Sciatic nerve (tissue), 2 donors: ENCODE results near the gene TNK2. TPM values are rescaled to one million over a fixed set of nuclear protein-coding genes. Genes with fewer than 3 reads are reported as not detected.

Source experiments
- ATAC-seq: fragments of 200-7000 bp; cut with Tn5 transposase; one replicate; pipeline ENCODE4 v1.9.1; 2020; ENCODE audit warnings: mild to moderate bottlenecking, moderate library complexity
- DNase-seq: peaks from one replicate; pipeline ENCODE4 v3.0.0-alpha.2; 2020; ENCODE audit warnings: low spot score
- intact Hi-C: fragments of 100-400 bp; cut with DNase I; formaldehyde crosslinking; loops from one replicate; pipeline ENCODE4 v1.14.2; 2022
- microRNA-seq: library from miRNA; unstranded; fragments of <30 nt; microRNA quantifications from one replicate; pipeline ENCODE4 v1.2.0, GENCODE V29; 2020
- total RNA-seq: library from RNA; stranded (reverse); fragmentation: NEBNext Ultra II Directional; extraction: Animal tissue kit (Norgen Biotek cat#: 25700); gene quantifications from one replicate; pipeline ENCODE4 v1.2.1, GENCODE V29; 2021
- donor health status: DM: no; HTN: no; CAD: no.
- donor health status: DM: no; HTN: no; CAD: no.

TNK2 gene
- total RNA-seq, 1 donor from 2014 or later = 72.0 TPM

- no peak for ATAC-seq
- DNase-seq = no peak
- intact Hi-C loops = no loop called here
Observed at GRCh38 chr3:195815169-195815771, 93.1 kb downstream of the TNK2 start.

DNA sequence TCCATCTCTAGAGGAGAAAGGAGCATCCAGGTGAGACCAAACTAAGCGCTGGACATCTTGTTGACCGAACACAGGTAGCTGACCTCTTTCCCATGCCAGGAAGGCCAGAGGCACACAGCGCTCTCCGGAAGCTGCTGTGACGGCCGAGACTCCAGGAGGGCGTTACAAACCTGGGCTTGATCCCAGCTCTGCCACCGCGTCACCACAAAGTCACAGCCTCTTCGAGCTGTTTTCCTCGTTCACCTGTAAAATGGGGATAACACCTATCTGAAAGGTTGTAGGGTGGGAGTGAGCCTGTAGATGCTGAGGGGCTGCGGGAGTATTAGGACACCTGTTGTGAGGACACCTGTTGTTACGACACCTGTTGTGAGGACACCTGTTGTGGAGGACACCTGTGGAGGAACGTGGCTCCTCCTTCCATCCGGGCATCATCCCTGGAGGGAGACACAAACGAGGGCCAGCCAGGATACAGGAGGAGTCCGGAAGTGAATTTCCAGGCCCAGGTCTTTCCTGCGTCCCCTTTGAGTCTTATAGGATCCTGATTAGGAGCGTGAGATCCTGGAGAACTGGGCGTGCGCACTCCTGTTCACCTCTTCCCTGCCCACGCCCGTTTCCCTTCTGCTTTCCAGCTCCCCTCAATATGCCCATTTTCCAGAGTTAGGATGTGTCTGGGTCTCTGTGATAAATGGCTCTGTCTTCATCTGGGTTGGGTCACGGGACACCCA is 94.3 kb downstream of the TNK2 start:
- ATAC-seq (no peak), DNase-seq (no peak)

More for the DNA sequence above, 94.3 kb downstream of the TNK2 start:
- intact Hi-C loops = no loop called here

Small RNA genes within 50 kb of the gene (microRNA-seq; reads per million reads assigned to microRNA genes)
- not detected for gene MIR6829

Other genes starting within 250 kb of the TNK2 start
- 28.7 TPM for gene MUC20, start 187.6 kb downstream of the TNK2 start, total RNA-seq
- gene MUC4, start 96.6 kb downstream of the TNK2 start, total RNA-seq = 0.31 TPM
- gene TFRC, start 173.5 kb upstream of the TNK2 start, total RNA-seq = 76.7 TPM